Keratinocyte (primary cell): ENCODE measurements around the gene THAP9.

Experiments used
- CTCF ChIP-seq, 3 experiments: IDR thresholded peaks in 1 of 3; conservative IDR thresholded peaks in 1 of 3; optimal IDR thresholded peaks in 1 of 3; 2 replicates in 2 of 3; 3 replicates in 1 of 3; pipeline versions ENCODE3 to v1.5.1; 2011; ENCODE audit warnings: low read length in 3 of 3, mild to moderate bottlenecking in 3 of 3, moderate library complexity in 2 of 3, control low read depth in 1 of 3, inconsistent platforms in 1 of 3; ENCODE audit not compliant: insufficient read depth in 2 of 3; ENCODE audit errors: extremely low read depth in 1 of 3
- EZH2 ChIP-seq: IDR thresholded peaks from one replicate; pipeline ENCODE4 v1.6.1; 2012; ENCODE audit warnings: inconsistent platforms, mild to moderate bottlenecking, low read length, moderate library complexity

DNA sequence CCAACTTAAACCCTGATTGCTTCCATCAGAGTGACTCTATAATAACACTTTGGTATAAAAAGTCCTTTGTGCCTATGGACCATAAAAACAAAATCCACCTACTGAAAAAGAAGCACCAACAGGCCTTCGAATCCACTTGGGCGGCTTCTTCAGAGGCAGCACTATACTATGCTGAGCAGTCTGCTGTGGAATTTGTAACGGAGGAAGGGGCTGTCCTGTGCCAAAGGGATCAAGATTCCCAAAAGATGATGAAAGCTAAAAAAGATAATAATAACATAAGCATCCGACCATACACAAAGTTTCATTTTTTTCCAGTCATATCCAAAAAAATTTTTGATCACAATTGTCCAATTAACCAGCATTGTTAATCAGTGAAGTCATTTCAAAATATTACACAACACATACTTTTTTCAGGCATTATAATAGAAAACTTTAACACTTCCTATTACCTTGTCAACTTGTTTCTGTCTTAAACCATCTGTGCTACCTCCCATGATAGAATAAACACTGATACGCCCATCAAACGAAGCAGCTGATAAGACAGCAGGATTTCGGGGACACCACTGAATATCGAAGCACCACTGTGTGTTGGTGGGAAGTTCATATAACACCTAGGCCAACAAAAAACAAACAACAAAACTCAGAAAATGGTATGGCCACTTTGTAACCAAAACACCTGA, 33.7 kb upstream of the THAP9 start:
- TF ChIP-seq CTCF (optimal IDR thresholded peaks at IDR 0.05 in 1 of 3, IDR thresholded peaks at IDR 0.05 in 1 of 3, conservative IDR thresholded peaks at IDR 0.05 in 1 of 3; ENCODE audit: extremely low read depth in 1 of 3, insufficient read depth in 2 of 3, low read length in 3 of 3) (no peak), EZH2 (no peak)
